ENCODE results near the gene BORCS5.
"Not testable (repeated sequence)": the region's sequence is repeated elsewhere in the genome, so short reads cannot be mapped to it uniquely, and the experiment has no call there.

BORCS5 gene

GRCh38 chr12:12466157-12466556 is 109.3 kb downstream of the BORCS5 start:
- no peak for DNase-seq (ENCODE audit: low read depth)
- H3K4me3 ChIP-seq (replicated peaks; ENCODE audit: low read depth, low read length) = no peak overlapping the region
- no peak for TF ChIP-seq CTCF (IDR thresholded peaks at IDR 0.05; ENCODE audit: low read length, missing control alignments)

- no peak for DNase-seq (ENCODE audit: low read depth)
- H3K4me3 ChIP-seq (replicated peaks; ENCODE audit: low read depth, low read length) = no peak overlapping the region
- TF ChIP-seq CTCF (IDR thresholded peaks at IDR 0.05; ENCODE audit: low read length, missing control alignments) = no peak
These were observed 110.4 kb downstream of the BORCS5 start for GRCh38 chr12:12467264-12467663.

DNA sequence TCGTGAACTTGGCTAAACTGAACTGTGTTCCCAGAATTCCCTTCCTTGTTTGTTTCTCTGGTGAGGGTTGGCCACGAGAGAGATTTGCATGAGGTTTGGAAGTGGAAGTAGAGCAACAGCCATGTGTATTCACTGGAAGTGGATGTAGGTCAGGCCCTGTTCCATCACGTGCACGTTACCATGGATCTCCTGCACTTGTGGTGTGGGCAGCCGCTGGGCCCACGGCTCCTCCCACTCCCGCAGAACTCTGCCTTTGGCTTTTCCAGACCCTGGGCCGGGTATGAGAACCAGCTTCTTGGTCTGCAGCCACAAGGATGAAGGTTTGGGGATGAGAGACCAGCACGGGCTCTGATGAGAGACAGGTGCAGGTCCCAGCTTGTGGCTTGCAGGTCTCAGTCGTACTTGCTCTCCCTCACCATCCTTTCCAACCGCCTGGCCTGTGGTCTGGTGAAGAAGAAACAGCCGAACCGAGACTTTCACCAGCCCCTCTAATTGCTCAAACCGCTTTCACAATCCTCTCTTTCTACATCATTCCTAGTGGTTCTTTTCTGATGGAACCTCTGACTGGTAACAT is 110.9 kb downstream of the BORCS5 start:
- H3K4me3 ChIP-seq (replicated peaks; ENCODE audit: low read depth, low read length) = no peak overlapping the region
- DNase-seq (ENCODE audit: low read depth) = no peak
- TF ChIP-seq CTCF (IDR thresholded peaks at IDR 0.05; ENCODE audit: low read length, missing control alignments) = no peak

DNA sequence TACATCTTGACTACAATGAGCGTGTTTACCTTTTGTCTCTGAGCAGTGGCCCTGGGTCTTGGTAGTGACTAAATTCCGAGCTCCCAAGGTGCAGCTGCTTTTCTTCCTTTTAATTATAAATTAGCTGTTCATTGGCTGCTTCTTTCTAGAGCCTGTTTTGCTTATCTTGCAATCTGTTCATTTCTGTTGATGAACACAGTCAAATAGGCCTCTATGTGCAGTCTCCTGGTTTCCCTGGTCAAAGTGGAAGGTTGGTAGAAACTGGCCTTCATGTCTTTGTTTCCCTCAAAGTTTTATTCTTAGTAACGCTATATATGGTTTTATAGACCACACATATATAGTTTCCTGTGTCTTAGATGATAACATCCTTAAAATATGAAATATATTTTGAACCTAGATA is 111.7 kb downstream of the BORCS5 start:
- TF ChIP-seq CTCF (IDR thresholded peaks at IDR 0.05; ENCODE audit: low read length, missing control alignments) = no peak
- no peak overlapping the region for H3K4me3 ChIP-seq (replicated peaks; ENCODE audit: low read depth, low read length)
- no peak for DNase-seq (ENCODE audit: low read depth)

GRCh38 chr12:12469386-12469785 is 112.5 kb downstream of the BORCS5 start:
- no peak overlapping the region for H3K4me3 ChIP-seq (replicated peaks; ENCODE audit: low read depth, low read length)
- no peak for DNase-seq (ENCODE audit: low read depth)
- TF ChIP-seq CTCF (IDR thresholded peaks at IDR 0.05; ENCODE audit: low read length, missing control alignments) = no peak

GRCh38 chr12:12470751-12471306 is 114.0 kb downstream of the BORCS5 start:
- no peak for DNase-seq (ENCODE audit: low read depth)
- no peak for TF ChIP-seq CTCF (IDR thresholded peaks at IDR 0.05; ENCODE audit: low read length, missing control alignments)
- H3K4me3 ChIP-seq (replicated peaks; ENCODE audit: low read depth, low read length) = no peak overlapping the region

GRCh38 chr12:12471982-12472961 is 115.4 kb downstream of the BORCS5 start:
- H3K4me3 ChIP-seq (replicated peaks; ENCODE audit: low read depth, low read length); DNase-seq (ENCODE audit: low read depth): not testable (repeated sequence)

All from fibroblast of pulmonary artery (primary cell).